ENCODE results near the gene RTN4IP1.

- no peak for TF ChIP-seq CTCF (IDR thresholded peaks at IDR 0.05; ENCODE audit: low read length)
- TF ChIP-seq EZH2 (IDR thresholded peaks at IDR 0.05; ENCODE audit: borderline replicate concordance, low read length), result no peak
These were observed 15.1 kb downstream of the RTN4IP1 start for GRCh38 chr6:106614166-106614565.
